Stimulated activated CD8-positive, alpha-beta memory T cell treated with anti-CD3 and anti-CD28 coated beads, Interleukin-7, amount 100 ng/mL, for 1 hour (primary cell): Measurements from ENCODE around the gene MRAP.

Experiments
- DNase-seq, 2 donors: peaks; one replicate each; pipeline ENCODE4 v3.0.0-alpha.2; 2020; ENCODE audit warnings: low read depth in 2 of 2

The MRAP gene

DNA sequence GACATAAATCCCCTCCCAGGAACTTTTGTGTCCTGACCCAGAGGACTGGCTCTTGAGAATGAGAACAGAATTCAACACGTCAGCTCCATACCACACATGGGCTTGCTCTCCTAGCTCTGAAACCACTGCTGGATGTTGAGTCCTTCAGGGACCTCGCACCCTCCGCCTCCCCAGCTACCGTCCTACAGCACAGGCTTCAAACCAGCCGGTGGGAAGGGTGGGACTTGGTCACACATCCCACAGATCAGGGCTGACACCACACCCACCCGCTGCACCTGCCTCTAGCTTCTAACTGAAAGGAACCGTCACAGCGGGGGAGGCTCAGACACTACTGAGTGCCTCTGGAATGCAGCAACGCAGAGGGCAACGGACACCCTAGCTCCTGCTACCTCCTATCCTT, 24.0 kb downstream of the MRAP start:
- DNase-seq: no peak

DNA sequence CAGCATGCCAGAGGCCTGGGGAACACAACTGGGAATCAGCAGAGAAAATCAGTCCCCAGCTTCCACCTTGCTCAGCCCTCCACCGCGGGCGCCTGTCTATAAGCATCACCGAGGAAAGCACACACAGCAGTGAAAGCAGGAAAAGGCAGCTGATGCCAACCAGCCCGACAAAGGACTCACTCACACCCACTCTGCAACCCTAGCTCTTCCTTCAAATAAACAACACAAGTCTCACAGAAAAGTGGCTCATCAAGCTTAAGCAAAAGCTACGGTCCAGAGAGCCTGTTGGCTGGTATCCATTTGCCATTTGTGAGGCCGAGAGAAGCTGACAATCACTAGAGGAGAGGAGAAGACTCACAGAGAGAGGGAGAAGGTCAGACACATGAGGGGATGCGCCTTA, 27.1 kb downstream of the MRAP start:
- no peak for DNase-seq

DNA sequence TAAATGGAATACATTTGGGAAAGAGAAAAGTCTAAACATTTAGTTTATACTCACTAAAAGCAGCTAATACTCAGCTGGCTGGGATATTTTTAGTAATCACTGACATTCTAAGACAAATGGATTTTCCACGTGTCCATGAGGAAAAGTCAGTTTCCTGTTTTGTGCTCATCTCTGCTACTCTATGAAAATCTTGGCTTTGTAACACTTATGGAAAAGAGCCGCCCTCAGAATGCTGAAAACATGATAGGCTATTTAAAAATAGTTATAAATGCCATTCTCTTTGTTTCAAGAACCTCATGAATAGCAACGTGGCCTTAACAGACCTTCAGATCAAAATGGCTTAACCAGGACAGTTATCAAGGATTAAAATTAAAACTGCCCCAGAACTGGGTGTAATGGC, 29.9 kb downstream of the MRAP start:
- DNase-seq: no peak

DNA sequence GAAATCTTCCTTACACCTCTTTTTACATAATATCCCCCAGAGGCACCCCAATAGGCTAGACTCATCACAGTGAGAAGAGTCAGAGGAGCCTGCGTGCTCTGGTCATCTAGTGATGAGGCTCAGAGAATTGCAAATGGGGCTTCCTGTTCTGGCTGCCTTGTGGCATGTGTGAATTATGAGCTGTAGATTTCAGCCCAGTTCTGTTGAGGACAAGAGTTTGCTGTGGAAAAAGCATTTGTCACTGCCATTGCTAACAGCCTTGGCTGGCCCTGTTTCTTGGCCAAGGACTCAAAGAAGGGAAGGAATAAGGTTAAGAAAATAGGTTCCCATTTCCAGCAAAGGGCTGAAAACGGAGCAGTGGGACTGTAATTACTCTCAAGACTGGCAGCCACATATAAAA, 30.7 kb downstream of the MRAP start:
- DNase-seq: no peak

DNA sequence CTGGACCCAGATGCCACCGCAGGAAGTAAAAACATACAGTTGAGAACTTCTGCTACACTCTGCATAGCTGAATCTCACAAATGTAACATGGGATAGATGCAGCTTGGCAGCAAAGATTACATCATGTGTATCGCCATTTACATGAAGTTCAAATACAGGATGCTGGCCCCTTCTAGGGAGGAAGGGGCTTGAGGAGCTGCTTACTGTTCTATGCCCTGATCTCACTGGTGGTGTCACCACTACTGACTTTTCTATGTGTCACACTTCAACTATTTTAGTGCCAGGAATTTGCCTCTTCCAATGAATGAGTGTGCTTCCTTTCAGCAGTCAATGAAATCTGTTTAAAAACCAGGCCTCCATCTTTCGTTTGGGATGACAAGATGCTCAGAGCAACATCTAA, 31.1 kb downstream of the MRAP start:
- DNase-seq: no peak

DNA sequence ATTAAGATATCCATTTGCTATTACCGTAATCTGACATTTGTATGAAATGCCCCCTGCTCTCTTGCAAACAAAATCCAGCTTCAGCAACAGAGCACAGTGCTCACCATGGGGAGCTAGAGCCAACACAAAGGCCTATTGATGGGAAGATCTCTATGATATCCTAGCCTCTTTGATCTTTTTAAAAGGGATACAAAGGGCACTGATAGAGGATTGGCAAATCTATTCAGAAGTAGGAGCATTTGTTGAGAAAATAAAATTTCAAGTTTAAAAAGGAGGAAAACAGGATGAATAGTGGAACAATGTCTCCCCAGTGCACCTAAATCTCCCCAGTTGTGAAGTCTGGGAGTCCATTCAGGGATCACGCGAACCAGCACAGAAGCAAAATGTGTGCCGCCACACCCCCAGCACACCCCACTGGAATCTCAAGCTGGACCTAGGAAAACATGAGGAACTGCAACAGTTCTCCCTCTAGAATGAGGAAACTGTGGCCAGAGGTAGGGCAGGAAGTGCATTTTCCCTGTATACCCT, 32.2 kb downstream of the MRAP start:
- DNase-seq: no peak

DNA sequence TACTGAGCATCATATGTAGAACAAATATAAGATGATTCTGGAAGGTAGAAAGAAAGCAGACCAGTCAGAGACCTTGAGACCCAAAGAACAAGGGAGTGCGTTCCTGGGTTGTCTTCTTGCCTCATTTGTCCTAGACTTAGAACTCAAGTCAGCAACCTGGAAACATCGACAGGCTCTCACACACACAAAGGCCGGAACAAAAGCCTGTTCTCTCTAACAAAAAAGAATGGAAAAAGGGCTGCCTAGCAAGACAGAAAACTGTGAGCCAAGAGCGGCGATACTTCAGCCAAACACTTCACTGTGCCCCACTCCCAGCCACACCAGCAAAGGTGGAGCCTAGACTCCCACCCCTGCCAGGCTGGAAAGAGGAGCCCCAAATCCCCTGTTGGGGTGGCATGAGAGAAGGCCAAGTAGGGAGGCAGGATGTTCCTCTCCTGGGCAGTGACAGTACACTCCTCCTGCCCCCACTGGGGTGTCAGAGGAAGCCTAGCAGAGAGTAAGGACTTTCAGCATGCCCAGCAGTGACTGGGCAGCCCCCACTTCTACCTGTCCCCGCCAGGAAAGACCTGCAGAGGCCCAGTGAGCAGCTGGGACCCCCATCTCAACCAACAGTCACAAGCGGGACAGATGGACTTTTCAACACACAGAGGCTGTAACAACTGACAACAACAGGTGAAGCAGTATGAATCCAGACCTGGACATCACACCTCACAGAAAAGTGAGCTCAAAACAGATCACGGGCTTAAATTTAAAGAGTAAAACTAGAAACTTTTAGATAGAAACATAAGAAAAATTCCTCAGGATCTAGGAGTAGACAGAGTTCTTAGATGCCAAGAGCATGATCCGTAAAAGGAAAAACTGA, 33.0 kb downstream of the MRAP start:
- DNase-seq: no peak

DNA sequence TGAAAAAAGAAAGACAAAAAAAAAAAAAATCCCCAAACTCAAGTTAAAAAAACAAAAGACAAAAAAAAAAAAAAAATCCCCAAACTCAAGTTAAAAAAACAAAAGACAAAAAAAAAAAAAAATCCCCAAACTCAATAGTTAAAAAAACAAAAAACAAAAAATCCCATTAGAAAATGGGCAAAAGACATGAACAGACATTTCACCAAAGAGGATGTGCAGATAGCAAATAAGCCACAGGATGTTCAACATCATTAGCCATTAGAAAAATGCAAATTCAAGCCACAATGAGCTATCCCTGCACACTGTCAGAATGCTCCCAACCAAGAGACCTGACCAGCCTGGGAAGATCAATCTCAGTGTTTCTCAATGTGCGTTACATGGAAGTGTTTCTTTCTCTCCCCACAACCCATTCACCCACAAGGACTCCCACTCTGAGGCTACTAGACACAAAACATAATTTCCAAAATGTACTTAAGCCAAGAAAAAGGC, 33.9 kb downstream of the MRAP start:
- DNase-seq: no peak

DNA sequence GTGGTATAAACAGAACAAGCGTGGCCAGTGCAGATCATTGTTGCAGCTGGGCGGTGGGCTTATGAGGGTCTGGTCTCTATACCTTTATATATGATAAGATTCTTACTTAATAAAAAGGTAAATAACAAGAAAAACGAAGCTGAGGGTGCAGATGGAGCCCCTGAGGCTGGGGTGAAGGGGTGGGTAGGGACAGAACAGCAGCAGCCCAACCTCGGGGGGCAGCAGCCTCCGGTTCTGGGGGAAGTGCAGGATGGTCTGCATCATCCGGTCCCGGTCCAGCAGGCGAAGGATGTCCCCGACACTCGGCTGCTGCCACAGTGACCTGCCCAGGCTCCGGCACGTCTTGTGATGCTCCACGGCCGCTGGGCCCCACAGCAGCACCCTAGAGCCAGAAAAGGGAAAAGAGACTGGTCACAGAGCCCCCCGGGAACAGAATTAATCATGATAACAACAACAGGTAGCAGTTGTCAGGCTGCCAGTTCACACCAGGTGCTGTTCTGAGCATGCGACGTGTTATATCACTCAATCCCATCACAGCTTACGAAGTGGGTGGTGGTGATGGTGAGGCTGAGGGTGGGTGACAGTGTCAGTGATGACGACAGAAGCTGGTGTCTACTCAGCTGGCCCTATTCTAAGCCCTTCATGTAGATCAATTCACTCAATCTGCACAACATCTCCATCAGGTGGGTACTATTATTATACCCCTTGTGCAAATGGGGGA, 35.5 kb downstream of the MRAP start:
- DNase-seq: no peak

DNA sequence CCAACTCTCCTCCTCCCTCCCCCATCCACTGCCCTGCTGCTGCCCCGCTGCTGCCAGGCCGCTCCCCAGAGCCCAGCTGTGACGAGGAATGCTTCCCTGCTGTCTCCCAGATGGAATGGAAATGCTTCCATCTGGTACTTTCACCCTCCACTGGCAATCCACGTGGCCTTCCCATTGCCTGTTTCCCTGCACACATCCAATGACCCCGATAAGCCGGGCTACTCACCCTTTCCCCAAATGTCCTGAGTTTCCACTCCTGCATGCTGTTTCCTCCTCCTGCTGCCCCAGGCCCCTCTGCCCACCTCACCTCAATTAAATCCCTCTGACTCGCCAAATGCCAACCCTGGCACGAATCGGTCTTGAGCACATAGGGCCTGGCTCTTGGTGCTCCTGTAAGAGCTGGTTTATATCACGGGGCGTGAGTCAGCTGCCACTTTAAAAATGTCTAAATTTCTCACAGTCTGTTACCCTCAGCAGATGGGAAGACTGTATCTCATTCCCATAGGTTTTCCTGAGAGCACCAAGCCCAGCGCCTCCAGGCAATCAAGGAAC, 36.4 kb downstream of the MRAP start:
- no peak for DNase-seq

DNA sequence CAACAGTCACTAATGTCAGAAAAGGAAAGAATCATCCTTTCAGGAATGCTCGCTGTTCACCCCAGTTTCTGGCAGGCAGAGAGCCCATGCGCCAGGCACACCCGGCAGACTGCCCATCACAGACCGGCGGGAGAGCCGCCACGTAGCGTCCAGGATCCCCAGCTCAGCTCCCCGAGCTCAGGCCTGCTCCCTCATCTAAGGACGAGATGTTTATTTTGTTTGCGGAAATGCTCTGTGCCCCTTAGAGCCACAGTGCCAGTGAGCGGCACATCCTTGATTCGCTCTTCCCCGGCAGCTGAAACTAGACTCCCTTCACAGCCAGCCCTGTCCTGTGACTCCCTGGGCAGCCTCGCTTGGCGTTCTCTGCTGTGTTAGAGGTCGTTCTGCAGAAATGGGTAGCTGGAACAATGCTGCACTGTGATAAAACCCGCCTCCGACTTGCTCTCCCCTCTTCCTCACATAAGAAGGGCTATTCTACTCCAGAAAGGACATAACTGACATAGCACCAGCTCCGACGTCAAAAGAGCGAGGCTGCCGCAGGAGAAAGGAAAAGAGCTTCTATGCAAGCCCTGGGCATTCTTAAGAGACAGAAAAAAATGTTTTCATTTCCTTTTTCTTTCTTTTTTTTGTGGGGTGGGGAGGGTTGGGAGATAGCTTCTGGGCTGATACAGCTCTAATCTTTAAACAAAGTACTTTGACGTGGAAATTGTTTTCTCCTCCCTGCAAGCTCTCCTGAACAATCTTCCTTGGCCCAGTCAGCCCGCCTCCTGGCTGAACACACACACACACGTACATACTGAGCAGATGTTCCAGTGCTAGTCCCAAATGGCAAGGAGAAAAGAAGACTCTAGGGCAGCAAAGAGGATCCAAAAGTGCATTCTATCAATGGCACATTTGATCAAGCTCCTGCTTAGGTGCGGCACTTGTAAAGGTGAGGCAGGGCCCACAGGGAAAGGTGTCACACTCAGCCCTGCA, 37.2 kb downstream of the MRAP start:
- DNase-seq: no peak

DNA sequence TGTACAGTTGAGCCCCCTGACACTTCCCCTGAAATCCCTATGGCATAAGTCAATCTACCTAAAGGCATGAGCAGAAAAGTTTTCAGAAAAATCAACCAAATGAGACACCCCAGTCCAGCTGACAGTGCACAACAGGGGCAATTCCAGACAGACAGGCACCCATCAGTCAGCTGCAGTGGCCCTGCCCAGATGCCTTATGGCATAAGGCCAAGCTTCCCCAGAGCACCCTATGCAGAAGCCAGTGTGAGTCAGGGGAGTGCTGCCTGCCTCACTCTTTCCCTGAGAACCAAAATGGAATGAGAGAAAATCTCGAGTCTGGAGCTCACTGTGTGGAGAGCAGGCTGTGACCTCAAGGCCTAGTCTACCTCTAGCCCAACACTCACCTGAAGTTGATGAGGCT, 38.1 kb downstream of the MRAP start:
- DNase-seq: no peak

DNA sequence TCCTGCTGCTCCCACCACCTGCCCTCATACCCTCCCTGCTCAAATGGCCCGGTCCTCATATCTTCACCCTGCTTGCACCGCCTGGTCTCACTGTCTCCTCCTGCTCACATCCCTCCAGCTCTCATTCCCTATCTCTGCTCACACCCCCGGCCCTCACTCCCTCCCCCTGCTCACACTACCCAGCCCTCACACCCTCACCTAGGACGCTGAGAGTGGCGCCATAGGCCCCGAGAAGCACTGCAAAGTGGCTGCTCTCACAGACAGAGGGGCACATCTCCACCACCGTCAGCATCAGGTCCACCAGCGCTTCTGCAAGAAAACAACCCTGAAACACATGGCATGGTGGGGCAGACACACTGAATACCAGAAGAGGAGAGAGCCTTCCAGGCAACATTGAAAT, 38.6 kb downstream of the MRAP start:
- DNase-seq: no peak

DNA sequence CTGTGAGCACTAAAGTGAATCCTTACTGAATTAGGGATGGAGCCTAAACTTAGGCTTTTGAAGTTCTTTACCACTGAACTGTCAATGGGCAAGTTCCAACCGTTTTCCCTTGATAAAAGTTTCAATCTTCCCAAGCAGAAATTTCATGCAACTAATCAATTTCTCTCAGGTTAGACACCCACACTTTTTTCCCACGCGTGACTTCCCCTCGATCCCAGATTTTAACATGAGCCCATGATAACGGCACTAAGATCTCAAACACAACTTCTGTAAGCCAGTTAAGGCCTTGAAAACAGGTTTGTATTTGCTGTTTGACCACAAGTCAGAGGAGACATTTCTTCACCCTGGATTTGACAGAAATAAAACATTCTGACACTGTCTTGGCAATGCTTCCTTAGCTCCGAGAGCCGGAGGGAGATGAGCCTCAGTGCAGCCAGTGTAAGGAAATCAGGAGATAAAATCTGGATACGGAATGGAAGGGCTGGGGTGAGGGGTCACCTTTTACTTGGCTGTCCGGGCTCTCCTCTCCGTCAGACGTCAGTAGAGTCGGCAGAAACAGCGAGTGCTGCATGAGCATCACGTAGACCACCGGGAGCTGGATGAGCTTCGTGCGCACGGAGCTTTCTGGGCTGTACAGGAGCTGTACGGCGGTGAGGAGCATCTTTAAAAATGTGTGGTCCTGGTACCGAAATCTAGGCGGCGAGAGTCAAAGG, 39.7 kb downstream of the MRAP start:
- DNase-seq: no peak

DNA sequence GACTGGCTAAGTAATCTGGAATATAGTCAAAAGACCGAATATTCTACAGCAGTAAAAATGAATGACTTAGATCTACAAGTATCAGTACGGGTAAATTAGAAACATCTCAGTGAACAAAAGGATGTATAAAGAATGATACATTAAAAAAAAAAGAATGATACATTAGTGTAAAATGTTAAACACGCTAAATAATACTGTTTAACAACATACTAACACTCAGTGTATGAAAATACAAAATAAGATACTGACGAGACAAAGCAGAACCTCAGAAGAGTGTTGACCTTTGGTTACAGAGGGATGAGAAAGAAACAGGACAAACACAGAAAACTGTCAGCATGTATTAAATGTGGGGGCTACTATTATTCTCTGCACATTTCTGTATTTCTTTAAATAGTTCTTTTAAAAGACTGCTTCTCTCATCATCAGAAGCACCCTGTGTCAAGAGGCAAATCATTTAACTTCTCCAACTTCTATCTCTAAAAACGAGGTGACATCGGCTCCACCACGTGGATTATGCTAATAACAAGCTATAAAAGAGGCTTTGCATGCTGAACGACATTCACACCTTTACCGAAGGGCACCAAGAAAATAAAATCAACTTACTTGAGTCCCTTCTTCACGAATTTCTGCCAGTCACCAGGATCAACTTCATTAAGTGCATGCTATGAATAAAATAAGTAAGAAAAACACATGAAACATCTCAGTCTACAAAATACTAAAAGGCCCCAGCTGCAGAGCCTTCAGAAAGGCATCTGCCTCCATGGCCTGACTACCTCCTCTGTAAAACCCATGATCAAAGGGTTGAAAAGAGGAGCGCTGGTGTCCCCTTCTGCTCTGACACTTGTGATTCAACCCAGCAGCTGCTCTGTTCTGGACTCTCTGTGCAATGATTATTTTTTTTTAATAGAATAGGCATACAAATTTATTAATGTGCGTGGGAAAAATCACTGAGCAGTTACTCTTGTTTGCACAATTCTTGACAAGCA, 42.5 kb downstream of the MRAP start:
- DNase-seq: no peak

DNA sequence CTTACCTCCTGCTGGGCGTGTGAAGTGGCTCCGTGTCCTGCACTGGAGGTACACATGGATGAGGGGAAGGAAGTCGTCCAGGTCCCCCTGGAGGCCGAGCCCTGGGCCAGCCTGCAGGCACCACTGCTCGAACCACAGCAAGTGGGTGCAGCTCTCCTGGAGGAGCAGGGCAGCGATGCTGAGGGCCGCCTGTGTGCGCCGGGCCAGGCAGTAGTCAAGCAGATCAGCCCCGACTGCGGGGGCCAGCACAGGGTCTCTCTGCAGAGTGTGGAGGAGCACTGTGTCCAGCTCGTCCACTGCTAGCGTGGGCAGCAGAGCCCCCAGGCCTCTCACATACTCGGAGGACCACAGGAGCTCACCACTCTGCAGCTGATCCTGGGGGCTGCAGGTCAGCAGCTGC, 48.3 kb downstream of the MRAP start:
- no peak for DNase-seq

DNA sequence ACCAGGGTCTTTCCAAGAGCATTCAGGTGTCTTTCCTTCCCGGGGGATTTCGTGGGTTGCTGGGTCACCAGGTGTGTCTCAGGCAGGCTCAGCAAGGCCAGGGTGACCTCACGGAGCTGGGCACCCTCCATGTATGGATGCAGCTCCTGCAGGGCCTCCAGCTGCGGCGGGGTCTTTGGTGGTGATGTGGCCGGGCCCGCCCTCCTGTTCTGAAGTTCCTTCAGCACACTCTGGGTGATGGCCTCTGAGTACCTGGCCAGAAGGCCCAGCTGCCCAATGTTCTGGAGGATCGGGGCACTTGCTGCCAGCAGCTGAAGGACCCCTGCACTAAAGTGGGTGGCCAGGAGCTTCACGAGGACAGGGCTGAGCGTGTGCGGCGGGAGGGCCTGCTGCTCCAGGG, 48.7 kb downstream of the MRAP start:
- no peak for DNase-seq

DNA sequence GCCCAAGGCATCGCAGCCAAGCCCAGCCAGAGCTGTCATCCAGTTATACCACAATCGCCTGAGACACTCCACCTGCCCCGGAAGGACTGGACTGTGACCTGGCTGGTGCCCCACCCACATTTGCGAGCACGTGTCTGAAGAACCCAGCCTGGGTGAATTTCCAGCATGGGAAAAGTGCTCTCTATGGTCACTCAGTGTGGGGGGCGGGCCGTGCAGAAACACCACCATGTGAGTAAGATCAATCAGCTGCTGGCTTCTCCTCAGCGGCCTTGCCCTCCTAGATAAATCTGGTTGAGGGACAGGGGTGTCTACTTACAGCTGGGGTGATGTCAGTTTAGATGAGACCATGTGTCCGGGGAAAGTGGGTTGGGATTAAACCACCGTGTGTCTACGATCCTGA, 49.3 kb downstream of the MRAP start:
- DNase-seq: no peak

DNA sequence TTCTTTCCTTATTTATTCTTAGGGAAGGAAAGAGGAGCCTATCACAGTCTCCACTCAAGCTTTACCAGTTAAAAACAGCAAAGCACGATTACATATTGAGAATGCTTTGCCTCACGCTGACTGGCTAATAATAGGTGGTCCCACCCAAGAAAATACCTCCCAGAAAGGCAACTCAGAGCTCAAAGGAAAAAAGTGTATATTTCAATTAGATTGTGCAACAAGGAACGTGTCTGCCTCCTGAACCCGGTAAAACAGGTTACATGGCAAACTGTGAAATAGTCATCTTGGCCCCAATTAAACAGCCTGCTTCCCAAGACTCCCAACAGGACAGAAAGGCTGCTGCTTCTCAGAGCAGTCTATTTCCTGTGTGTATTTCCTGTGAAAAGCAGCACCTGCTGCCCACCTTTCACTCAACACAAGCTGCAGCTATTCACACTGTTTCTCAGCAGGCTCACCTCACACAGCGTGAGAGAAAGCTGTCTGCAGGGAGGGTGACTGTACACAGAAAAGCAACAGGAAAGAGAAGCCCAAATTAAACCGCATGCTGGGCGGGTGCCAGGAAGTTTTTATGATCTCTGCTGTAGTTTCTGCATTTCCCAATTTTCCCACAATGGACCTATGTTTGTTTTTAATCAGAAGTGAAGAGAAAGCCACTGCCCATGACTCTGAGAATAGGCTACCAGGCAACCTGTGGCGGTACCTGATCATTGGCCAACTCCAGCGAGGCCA, 50.1 kb downstream of the MRAP start:
- no peak for DNase-seq
